Dendritic cell treated with granulocyte-macrophage colony-stimulating factor and Interleukin-4, amounts not matched to agents 40 ng/mL and 50 ng/mL, for 4 days (primary cell): ENCODE results near the gene HILPDA.

Experiments used
- H3K27ac Mint-ChIP-seq: one replicate; pipeline ENCODE4 v1.8.0; 2022; ENCODE audit warnings: mild to moderate bottlenecking, mixed read lengths
- H3K27me3 Mint-ChIP-seq: one replicate; pipeline ENCODE4 v1.8.0; 2022; ENCODE audit warnings: mild to moderate bottlenecking, mixed read lengths
- H3K36me3 Mint-ChIP-seq: one replicate; pipeline ENCODE4 v1.8.0; 2022; ENCODE audit warnings: low read depth, mixed read lengths
- H3K4me1 Mint-ChIP-seq: one replicate; pipeline ENCODE4 v1.8.0; 2022; ENCODE audit warnings: low read depth, mixed read lengths
- H3K4me3 Mint-ChIP-seq: one replicate; pipeline ENCODE4 v1.8.0; 2022; ENCODE audit warnings: mild to moderate bottlenecking, moderate library complexity, mixed read lengths
- H3K9me3 Mint-ChIP-seq: one replicate; pipeline ENCODE4 v1.8.0; 2022; ENCODE audit warnings: mixed read lengths
- intact Hi-C: fragments of 100-400 bp; cut with micrococcal nuclease; formaldehyde crosslinking; loops from one replicate; pipeline ENCODE4 v1.15.0; 2022

HILPDA gene

DNA sequence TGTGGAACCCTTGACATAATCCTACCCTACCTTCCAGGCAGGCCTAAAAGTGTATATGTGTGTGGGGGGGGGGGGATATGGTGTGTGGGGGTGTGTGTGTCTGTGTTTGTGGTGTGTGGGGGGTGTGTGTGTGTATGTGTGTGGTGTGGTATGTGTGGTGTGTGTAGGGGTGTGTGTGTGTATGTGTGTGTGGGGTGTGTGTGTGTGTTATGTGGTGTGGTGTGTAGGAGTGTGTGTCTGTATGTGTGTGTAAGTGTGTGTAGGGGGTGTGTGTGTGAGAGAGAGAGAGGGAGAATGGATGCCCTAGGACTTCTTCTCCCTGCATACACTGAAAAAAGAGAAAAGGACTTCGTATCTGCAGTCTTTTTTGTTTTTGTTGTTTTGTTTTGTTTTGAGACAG lies 33.6 kb upstream of the HILPDA start:
- peaks cover 6% of the 10 kb centered on the region for H3K4me1 Mint-ChIP-seq
- H3K27ac Mint-ChIP-seq, result peak overlapping the region; percentile 11
- intact Hi-C loops, result no loop called here
- H3K9me3 Mint-ChIP-seq, result no peaks in the 10 kb centered on the region
- H3K4me3 Mint-ChIP-seq, result no peak overlapping the region
- no peaks in the 10 kb centered on the region for H3K27me3 Mint-ChIP-seq
- H3K36me3 Mint-ChIP-seq, result no peaks in the 10 kb centered on the region

DNA sequence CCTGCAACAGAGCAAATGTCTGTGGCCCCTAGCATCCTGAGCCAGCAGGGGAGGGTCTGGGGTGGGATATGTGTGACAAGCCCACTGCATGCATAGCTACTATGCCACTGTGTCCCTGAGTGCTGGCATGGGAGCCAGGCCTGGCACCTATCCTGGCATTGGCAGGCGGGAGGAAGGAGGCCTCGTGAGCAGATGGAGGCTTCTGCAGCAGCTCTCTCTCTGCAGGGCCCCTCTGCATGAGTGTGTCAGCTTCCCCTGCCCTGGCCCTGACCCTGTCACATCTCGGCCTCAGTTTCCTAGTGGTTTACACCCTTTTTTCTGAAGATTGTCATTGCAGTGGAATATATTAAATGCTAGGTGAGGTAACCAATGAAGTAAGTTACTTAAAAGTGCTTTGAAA lies 32.8 kb upstream of the HILPDA start:
- H3K4me3 Mint-ChIP-seq, result no peak overlapping the region
- no peaks in the 10 kb centered on the region for H3K36me3 Mint-ChIP-seq
- no peaks in the 10 kb centered on the region for H3K27me3 Mint-ChIP-seq
- intact Hi-C loops, result no loop called here
- H3K9me3 Mint-ChIP-seq, result no peaks in the 10 kb centered on the region
- H3K27ac Mint-ChIP-seq, result no peak overlapping the region
- H3K4me1 Mint-ChIP-seq, result peaks cover 6% of the 10 kb centered on the region

- Mint-ChIP-seq H3K27ac (no peak overlapping the region), H3K27me3 (no peaks in the 10 kb centered on the region), H3K4me1 (peaks cover 17% of the 10 kb centered on the region), H3K9me3 (no peaks in the 10 kb centered on the region), H3K4me3 (no peak overlapping the region), H3K36me3 (no peaks in the 10 kb centered on the region)
- intact Hi-C loops, result loop anchor here (5.0 kb wide), 1 partner anchor 37 kb away; no protein-coding TSS in a partner anchor
Observed at GRCh38 chr7:128424686-128425275, 30.9 kb upstream of the HILPDA start.

DNA sequence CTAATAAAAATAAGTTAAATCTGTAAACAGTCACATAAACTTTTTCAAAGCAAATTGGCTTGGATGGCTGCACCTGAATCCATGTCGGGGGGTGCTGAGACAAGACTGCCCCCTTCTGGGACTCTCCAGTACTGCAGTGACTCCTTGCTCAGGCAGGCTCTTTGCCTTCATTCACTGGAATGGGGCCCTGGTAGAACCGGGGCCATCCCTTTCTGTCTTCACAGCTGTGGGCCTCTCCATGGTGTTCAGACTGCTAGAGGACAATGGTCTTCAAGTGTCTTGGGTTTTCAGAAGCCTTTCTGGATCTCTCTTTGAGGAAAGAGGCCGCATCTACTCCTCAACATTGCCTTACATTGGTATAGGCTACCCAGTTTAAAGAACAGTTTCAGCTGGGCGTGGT lies 29.8 kb upstream of the HILPDA start:
- no peaks in the 10 kb centered on the region for H3K36me3 Mint-ChIP-seq
- intact Hi-C loops, result loop anchor here (1.0 to 5.0 kb wide), 3 partner anchors 28 to 79 kb away; no protein-coding TSS in a partner anchor
- H3K27ac Mint-ChIP-seq, result no peak overlapping the region
- no peaks in the 10 kb centered on the region for H3K9me3 Mint-ChIP-seq
- peaks cover 18% of the 10 kb centered on the region for H3K4me1 Mint-ChIP-seq
- H3K27me3 Mint-ChIP-seq, result no peaks in the 10 kb centered on the region
- H3K4me3 Mint-ChIP-seq, result no peak overlapping the region

DNA sequence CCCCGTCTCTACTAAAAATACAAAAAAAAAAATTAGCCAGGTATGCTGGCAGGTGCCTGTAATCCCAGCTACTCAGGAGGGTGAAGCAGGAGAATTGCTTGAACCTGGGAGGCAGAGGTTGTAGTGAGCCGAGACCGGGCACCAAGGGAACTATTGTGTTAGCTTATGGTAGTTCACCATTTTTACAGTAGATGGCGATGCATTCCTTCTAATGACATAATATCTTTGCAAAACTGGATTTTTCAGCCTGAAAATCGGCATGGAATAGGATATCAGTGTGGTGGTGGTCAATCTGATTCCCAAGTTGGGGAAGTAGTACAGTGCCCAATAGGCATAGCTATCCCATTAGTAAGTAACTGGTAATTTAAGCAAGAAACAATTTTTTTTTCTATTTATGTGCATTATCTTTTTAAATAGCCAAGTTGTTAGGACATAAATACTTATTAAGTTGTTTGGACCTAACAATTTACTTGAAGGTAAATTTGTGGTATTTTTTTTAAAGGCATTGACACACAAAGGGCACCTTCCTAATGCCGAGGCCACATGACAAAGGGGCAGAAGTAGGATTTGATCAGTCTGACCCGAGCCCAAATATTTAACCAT lies 28.3 kb upstream of the HILPDA start:
- Mint-ChIP-seq H3K36me3 (no peaks in the 10 kb centered on the region), H3K4me1 (peaks cover 24% of the 10 kb centered on the region), H3K4me3 (no peak overlapping the region), H3K9me3 (no peaks in the 10 kb centered on the region), H3K27ac (no peak overlapping the region), H3K27me3 (no peaks in the 10 kb centered on the region)
- intact Hi-C loops, result loop anchor here (1.0 to 5.0 kb wide), 2 partner anchors 32 to 40 kb away; no protein-coding TSS in a partner anchor

GRCh38 chr7:128430207-128430606 lies 25.5 kb upstream of the HILPDA start:
- H3K9me3 Mint-ChIP-seq, result no peaks in the 10 kb centered on the region
- intact Hi-C loops, result no loop called here
- no peak overlapping the region for H3K27ac Mint-ChIP-seq

GRCh38 chr7:128431221-128431620 lies 24.5 kb upstream of the HILPDA start:
- no peaks in the 10 kb centered on the region for H3K27me3 Mint-ChIP-seq
- H3K4me1 Mint-ChIP-seq, result peaks cover 18% of the 10 kb centered on the region
- H3K9me3 Mint-ChIP-seq, result no peaks in the 10 kb centered on the region
- H3K4me3 Mint-ChIP-seq, result no peak overlapping the region
- intact Hi-C loops, result no loop called here
- no peak overlapping the region for H3K27ac Mint-ChIP-seq
- no peaks in the 10 kb centered on the region for H3K36me3 Mint-ChIP-seq

More at GRCh38 chr7:128430207-128430606, 25.5 kb upstream of the HILPDA start:
- Mint-ChIP-seq H3K27me3 (no peaks in the 10 kb centered on the region), H3K36me3 (no peaks in the 10 kb centered on the region), H3K4me3 (no peak overlapping the region), H3K4me1 (peaks cover 18% of the 10 kb centered on the region)

- H3K4me1 Mint-ChIP-seq, result peaks cover 18% of the 10 kb centered on the region
- no peak overlapping the region for H3K4me3 Mint-ChIP-seq
- H3K27me3 Mint-ChIP-seq, result no peaks in the 10 kb centered on the region
- H3K36me3 Mint-ChIP-seq, result no peaks in the 10 kb centered on the region
- no peaks in the 10 kb centered on the region for H3K9me3 Mint-ChIP-seq
- intact Hi-C loops, result no loop called here
- no peak overlapping the region for H3K27ac Mint-ChIP-seq
Observed at GRCh38 chr7:128431754-128432153, 23.9 kb upstream of the HILPDA start.

DNA sequence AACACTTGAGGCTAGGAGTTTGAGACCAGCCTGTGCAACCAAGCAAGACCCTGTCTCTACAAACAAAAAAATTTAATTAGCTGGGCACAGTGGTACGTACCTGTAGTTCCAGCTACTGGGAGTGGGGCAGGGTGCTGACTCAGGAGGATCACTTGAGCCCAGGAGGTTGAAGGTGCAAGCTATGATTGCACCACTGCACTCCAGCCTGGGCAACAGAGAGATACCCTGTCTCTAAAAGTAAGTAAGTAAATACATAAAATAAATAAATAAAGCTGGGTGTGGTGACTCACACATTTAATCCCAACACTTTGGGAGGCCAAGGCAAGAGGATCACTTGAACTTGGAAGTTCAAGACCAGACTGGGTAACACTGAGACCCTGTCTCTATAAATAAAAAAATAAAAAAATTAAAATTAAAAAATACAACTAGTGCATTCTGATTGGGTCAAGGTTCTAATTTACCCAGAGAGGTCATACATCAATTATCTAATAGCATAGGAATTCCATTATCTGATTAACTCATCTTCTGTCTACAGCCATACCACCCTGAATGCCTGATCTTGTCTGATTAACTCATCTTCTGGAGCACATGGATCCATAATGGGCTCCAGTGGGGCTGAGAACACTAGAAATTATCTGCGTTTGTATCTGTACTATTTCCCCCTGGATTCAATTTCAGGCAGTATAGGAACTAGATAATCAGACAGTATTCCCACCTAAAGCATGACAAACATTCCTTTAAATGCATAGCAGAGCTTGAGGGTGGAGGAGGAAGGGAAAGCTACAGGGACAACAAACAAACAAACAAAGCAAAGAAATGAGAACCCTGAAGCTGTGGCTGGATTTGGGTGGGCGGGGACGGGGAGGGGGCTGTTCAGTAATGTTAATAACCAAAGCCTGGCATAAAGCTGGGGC lies 21.0 kb upstream of the HILPDA start:
- no peaks in the 10 kb centered on the region for H3K36me3 Mint-ChIP-seq
- H3K4me1 Mint-ChIP-seq, result peaks cover 37% of the 10 kb centered on the region
- no peaks in the 10 kb centered on the region for H3K27me3 Mint-ChIP-seq
- no peak overlapping the region for H3K4me3 Mint-ChIP-seq
- no peak overlapping the region for H3K27ac Mint-ChIP-seq
- intact Hi-C loops, result no loop called here
- no peaks in the 10 kb centered on the region for H3K9me3 Mint-ChIP-seq

- no peak overlapping the region for H3K4me3 Mint-ChIP-seq
- no peaks in the 10 kb centered on the region for H3K27me3 Mint-ChIP-seq
- intact Hi-C loops, result no loop called here
- peaks cover 35% of the 10 kb centered on the region for H3K4me1 Mint-ChIP-seq
- H3K27ac Mint-ChIP-seq, result no peak overlapping the region
- no peaks in the 10 kb centered on the region for H3K9me3 Mint-ChIP-seq
- H3K36me3 Mint-ChIP-seq, result no peaks in the 10 kb centered on the region
Observed at GRCh38 chr7:128435327-128435686, 20.4 kb upstream of the HILPDA start.

DNA sequence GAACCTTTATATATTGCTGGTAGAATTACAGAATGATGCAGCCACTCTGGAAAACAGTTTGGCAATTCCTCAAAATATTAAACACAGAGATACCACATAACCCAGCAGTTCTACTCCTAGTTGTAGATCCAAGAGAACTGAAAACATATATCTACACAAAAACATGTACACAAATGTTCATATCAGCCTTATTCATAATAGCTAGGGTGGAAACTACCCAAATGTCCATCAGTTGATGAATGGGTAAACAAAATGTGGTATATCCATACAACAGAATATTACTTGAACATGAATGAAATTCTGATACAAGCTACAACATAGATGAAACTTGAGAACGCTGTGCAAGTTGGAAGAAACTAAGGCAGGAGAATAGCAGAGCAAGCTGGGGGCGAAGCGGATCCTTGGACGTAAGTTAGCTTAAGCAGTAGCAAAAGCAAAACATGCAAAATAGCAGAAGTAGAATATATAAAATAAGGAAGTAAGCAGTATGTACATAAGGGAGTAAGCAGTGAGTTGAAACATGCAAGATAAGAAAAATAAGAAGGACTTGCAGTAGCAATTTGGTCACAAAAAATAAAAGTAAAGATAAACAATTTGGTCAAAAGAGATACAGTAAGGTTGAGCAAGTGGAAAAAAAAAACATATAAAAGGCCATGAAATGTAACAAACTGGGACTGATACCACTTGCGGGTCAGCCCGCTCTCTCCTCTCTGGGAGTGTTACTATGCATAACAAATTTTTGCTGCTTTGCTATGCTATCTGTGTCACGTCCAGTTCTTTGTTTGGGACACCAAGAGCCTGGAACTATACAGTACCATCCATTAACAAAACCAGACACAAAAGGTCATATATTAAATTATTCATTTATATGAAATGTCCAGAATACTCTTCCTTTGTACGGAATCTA lies 18.0 kb upstream of the HILPDA start:
- Mint-ChIP-seq H3K27ac (peak overlapping the region; percentile 90), H3K4me1 (peaks cover 29% of the 10 kb centered on the region), H3K4me3 (peak overlapping the region; percentile 54), H3K36me3 (no peaks in the 10 kb centered on the region), H3K9me3 (no peaks in the 10 kb centered on the region), H3K27me3 (no peaks in the 10 kb centered on the region)
- intact Hi-C loops, result loop anchor here (2.0 kb wide), 1 partner anchor 17 kb away; the partner anchor contains the start of gene HILPDA

DNA sequence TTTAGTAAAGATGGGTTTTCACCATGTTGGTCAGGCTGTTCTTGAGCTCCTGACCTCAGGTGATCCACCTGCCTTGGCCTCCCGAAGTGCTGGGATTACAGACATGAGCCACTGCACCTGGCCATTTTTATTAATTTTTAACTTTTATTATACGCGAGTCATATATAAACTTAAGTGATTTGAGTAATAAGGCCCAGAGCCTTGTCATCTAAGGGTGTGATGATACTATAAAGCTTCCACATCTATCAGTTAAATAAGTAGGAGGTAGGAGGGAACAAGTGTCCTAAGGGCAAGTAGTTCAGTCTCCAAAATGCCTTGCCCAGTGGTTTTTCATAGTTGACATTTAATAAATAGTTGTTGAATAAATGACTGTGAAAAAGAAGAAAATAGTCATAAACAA lies 13.3 kb upstream of the HILPDA start:
- Mint-ChIP-seq H3K9me3 (no peaks in the 10 kb centered on the region), H3K4me1 (peaks cover 43% of the 10 kb centered on the region), H3K36me3 (no peaks in the 10 kb centered on the region), H3K27ac (no peak overlapping the region), H3K27me3 (no peaks in the 10 kb centered on the region), H3K4me3 (no peak overlapping the region)
- intact Hi-C loops, result no loop called here

DNA sequence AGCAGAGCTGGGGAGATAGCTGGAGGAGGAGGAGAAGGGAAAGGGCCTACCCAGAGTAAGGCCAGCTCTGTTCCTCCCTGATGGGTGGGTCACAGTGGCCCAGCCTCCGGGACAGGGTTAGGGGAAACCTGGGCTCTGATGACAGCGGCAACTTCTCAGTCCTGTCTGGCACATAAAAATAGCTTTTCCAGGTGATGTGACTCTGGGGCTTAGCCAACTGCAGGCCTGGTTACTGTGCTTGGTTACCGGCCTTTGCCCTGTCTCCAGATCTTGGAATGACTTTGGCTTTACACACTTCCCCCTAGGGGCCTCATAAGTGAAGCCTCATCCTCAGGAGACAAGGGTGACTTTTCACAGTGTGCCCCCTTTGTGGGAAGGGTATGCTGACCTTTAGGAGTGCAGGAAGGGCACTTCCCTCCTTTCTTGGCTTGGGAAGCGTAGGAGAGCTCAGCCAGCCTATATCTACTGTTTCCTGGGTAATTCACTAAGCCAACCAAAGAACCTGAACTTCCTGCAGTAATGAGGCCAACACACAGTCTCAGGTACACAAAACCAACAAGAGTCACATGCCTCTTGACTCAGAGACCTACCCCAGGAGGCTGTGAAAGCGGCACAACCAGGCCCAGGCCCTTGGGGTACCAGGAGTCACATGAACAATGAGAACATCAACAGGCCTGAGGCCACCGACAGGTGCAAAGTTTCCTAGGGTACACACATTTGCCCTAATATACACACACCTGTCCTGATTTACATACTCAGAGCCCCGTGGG lies 11.7 kb upstream of the HILPDA start:
- intact Hi-C loops, result no loop called here

More for the DNA sequence above, 11.7 kb upstream of the HILPDA start:
- H3K9me3 Mint-ChIP-seq, result no peaks in the 10 kb centered on the region
- H3K27ac Mint-ChIP-seq, result peak overlapping the region; percentile 38
- H3K27me3 Mint-ChIP-seq, result no peaks in the 10 kb centered on the region
- H3K4me3 Mint-ChIP-seq, result no peak overlapping the region
- H3K36me3 Mint-ChIP-seq, result no peaks in the 10 kb centered on the region
- peaks cover 31% of the 10 kb centered on the region for H3K4me1 Mint-ChIP-seq
